Liver (tissue), 3 donors: ENCODE data around the gene ZNF782.

Experiments
- CTCF ChIP-seq: fragments of 150-350 bp; IDR thresholded peaks from 2 replicates; pipeline ENCODE4 v1.5.1; 2017; ENCODE audit warnings: improper control_type of control experiment, low read depth, low read length; ENCODE audit not compliant: missing input control
- FOXA1 ChIP-seq: IDR thresholded peaks from 2 replicates; pipeline ENCODE4 v1.6.1; 2016; ENCODE audit warnings: antibody characterized with exemption
- GABPA ChIP-seq, 2 donors: IDR thresholded peaks in 1 of 2; conservative IDR thresholded peaks in 1 of 2; 2 replicates each; pipeline ENCODE4 v1.6.1; 2016; ENCODE audit warnings: antibody characterized with exemption in 2 of 2, mild to moderate bottlenecking in 1 of 2, moderate library complexity in 1 of 2
- RAD21 ChIP-seq, 2 donors: IDR thresholded peaks; 2 replicates each; pipeline ENCODE4 v1.6.1; 2016; ENCODE audit warnings: antibody characterized with exemption in 2 of 2, mild to moderate bottlenecking in 2 of 2
- RXRA ChIP-seq, 2 donors: IDR thresholded peaks; 2 replicates each; pipeline ENCODE4 v1.6.1; 2017 to 2018; ENCODE audit warnings: antibody characterized with exemption in 2 of 2, mild to moderate bottlenecking in 1 of 2
- SP1 ChIP-seq: IDR thresholded peaks from 2 replicates; pipeline ENCODE4 v1.6.1; 2018; ENCODE audit warnings: antibody characterized with exemption, mild to moderate bottlenecking
- TAF1 ChIP-seq: conservative IDR thresholded peaks from 2 replicates; pipeline ENCODE4 v1.6.1; 2016; ENCODE audit warnings: antibody characterized with exemption, mild to moderate bottlenecking
- YY1 ChIP-seq: IDR thresholded peaks from 2 replicates; pipeline ENCODE4 v1.6.1; 2016; ENCODE audit warnings: antibody characterized with exemption, mild to moderate bottlenecking
- donor health status: healthy.
- donor health status: healthy.

DNA sequence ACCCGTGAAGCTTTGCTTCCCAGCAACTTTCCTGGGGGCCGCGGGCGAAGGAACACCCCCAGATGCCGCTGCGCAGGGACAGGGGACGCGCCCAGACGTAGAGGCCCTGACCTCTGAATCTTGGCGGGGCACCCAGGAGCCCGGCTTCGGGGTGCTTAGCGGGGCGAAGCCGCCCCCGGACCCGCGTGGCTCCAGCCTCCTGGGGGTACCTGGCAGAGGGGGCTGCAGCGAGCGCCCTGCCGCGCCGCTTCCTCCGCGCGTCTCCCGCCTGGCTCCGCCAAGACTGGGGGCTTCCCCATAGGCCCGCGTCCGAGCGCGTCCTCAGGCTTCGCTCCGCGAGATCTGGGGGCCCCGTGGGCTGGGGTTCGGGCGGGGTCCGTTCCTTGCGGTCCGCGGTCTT is 23.0 kb upstream of the ZNF782 start:
- TF ChIP-seq CTCF (no peak), GABPA (IDR thresholded peaks at IDR 0.05 in 1 of 2, conservative IDR thresholded peaks at IDR 0.05 in 1 of 2) (no peak), SP1 (no peak), YY1 (no peak), RAD21 (IDR thresholded peaks at IDR 0.05) (no peak), FOXA1 (no peak), RXRA (IDR thresholded peaks at IDR 0.05) (no peak), TAF1 (no peak)
